HAP-1 (cell line): ENCODE data around the gene NAT9.

Experiments used
- DNase-seq, 2 experiments: peaks; one replicate each; pipeline ENCODE4 v3.0.0-alpha.2; 2016 to 2020; ENCODE audit warnings: low spot score in 2 of 2
- H3K27me3 ChIP-seq: fragments of 250-450 bp; sonication (Bioruptor Pico); 2 replicates; pipeline ENCODE4 v1.5.1; 2020; ENCODE audit warnings: low read depth, mild to moderate bottlenecking, moderate library complexity
- H3K36me3 ChIP-seq: fragments of 250-450 bp; sonication (Bioruptor Pico); replicated peaks from 2 replicates; pipeline ENCODE4 v1.5.1; 2020; ENCODE audit warnings: mild to moderate bottlenecking
- H3K4me1 ChIP-seq: fragments of 250-450 bp; sonication (Bioruptor Pico); 2 replicates; pipeline ENCODE4 v1.5.1; 2020; ENCODE audit warnings: mild to moderate bottlenecking
- H3K4me3 ChIP-seq: fragments of 250-450 bp; sonication (Bioruptor Pico); 2 replicates; pipeline ENCODE4 v1.5.1; 2020; ENCODE audit warnings: mild to moderate bottlenecking, moderate library complexity
- H3K9me3 ChIP-seq: fragments of 250-450 bp; sonication (Bioruptor Pico); 2 replicates; pipeline ENCODE4 v1.5.1; 2020; ENCODE audit warnings: mild to moderate bottlenecking, moderate library complexity
- in situ Hi-C: fragments of 300-500 bp; cut with MboI; formaldehyde crosslinking; loops from 3 replicates; pipeline ENCODE4 v1.14.3; 2020; ENCODE audit warnings: low sequenced_read_pairs, inconsistent platforms, mixed read lengths

The NAT9 gene

GRCh38 chr17:74748279-74748528 is 27.9 kb downstream of the NAT9 start:
- 0 out of 2 replicates have a peak, but pooled peaks cover 4% of the 10 kb centered on the region for H3K4me1 ChIP-seq

DNA sequence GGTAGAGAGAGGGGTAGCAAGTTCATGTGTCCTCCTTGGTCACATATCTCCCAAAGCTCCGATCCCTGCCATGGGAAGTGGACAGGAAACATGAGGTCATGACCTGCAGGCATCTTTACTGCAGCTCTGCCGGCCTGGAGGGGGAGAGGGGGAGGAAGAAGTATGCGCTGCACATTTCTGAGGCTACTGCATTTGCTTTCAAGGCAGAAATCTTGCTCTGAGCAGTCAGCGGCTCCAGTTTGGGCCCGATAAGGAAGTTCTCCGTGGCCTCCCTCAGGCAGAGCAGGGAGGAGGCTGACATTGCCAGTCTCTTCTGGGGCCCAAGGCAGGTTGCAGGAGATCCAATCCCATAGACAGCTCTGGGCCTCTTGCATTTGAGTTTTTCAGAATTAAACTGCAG is 29.2 kb downstream of the NAT9 start:
- in situ Hi-C loops = no loop called here
- Histone ChIP-seq H3K4me1 (0 out of 2 replicates have a peak, but pooled peaks cover 4% of the 10 kb centered on the region), H3K4me3 (no peak overlapping the region)

More at GRCh38 chr17:74748279-74748528, 27.9 kb downstream of the NAT9 start:
- H3K27me3 ChIP-seq = no peaks in the 10 kb centered on the region
- no peak for DNase-seq
- in situ Hi-C loops = no loop called here
- no peaks in the 10 kb centered on the region for H3K9me3 ChIP-seq
- peak overlapping the region; percentile 99 for H3K4me3 ChIP-seq
- H3K36me3 ChIP-seq = peaks cover 4% of the 10 kb centered on the region; the same call in 1 of the 2 replicates

GRCh38 chr17:74746376-74746775 is 29.8 kb downstream of the NAT9 start:
- Histone ChIP-seq H3K27me3 (no peaks in the 10 kb centered on the region), H3K4me1 (0 out of 2 replicates have a peak, but pooled peaks cover 4% of the 10 kb centered on the region), H3K9me3 (no peaks in the 10 kb centered on the region), H3K4me3 (no peak overlapping the region), H3K36me3 (no peaks in the 10 kb centered on the region)
- DNase-seq = no peak
- in situ Hi-C loops = no loop called here

More for the DNA sequence above, 29.2 kb downstream of the NAT9 start:
- Histone ChIP-seq H3K27me3 (no peaks in the 10 kb centered on the region), H3K9me3 (no peaks in the 10 kb centered on the region), H3K36me3 (no peaks in the 10 kb centered on the region)
- no peak for DNase-seq

DNA sequence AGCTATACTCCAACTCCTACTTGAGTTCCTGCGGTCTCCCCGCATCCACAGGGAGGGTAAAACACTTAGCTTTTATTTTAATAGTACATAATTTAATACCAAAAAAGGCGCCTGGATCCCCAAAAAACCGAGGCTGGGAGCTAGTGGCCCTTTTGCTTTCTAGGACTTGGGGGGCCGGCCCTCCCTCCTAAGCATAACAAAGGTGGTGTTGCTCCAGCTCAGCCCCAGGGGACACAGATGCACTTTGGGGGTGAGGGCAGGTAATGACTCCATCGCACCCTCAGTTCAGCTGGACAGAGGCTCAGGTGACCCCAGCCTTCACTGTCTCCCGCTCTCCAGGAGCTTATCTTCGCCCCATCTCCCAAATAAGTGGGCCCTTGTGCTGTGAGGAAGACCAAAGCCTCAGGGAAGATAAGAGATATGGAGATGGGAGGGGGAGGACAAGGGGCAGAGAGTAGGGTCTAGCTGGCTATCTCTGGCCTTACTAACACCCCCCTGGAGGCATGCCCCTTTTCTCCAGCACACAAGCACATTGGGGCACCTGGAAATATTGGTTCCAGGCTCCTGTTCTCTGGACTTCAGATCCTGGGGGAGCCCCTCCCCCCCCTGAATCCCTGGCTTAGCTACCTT is 30.5 kb downstream of the NAT9 start:
- Histone ChIP-seq H3K4me3 (no peak overlapping the region), H3K9me3 (no peaks in the 10 kb centered on the region), H3K4me1 (0 out of 2 replicates have a peak, but pooled peaks cover 4% of the 10 kb centered on the region), H3K27me3 (no peaks in the 10 kb centered on the region), H3K36me3 (no peaks in the 10 kb centered on the region)
- in situ Hi-C loops = no loop called here
- DNase-seq = no peak

DNA sequence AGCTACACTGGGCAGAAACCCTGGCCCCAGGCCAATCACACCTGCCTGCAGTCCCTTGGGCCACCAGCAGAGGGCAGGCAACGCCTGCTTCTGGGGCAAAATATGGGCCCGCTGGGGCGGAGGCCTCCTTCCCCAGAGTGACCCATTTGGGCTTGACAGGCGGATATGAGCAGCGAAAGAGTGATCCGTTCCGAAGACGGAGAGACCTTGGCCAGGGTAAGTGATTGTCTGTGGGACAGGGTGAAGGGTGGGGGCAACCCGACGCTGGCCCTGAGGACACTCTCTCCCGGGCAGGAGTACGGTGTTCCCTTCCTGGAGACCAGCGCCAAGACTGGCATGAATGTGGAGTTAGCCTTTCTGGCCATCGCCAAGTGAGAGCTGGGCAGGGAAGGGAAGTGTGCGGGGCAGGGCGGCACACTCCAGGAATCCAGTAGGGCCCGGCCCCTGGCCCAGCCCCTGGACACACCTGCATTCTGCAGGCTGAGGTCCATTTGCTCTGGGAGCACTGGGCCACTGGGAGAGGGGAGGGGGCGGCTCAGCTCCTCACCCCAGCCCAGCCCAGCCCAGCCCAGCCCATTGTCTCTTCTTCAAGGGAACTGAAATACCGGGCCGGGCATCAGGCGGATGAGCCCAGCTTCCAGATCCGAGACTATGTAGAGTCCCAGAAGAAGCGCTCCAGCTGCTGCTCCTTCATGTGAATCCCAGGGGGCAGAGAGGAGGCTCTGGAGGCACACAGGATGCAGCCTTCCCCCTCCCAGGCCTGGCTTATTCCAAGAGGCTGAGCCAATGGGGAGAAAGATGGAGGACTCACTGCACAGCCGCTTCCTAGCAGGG is 31.2 kb downstream of the NAT9 start:
- Histone ChIP-seq H3K36me3 (no peaks in the 10 kb centered on the region), H3K27me3 (no peaks in the 10 kb centered on the region), H3K9me3 (no peaks in the 10 kb centered on the region), H3K4me3 (no peak overlapping the region), H3K4me1 (no peaks in the 10 kb centered on the region)
- in situ Hi-C loops = loop anchor here (5.0 kb wide), 1 partner anchor 122 kb away; no protein-coding TSS in a partner anchor
- peak; percentile 53 to 86 for DNase-seq

- Histone ChIP-seq H3K4me1 (no peaks in the 10 kb centered on the region), H3K9me3 (no peaks in the 10 kb centered on the region), H3K4me3 (no peak overlapping the region)
Observed at GRCh38 chr17:74744349-74744713, 31.8 kb downstream of the NAT9 start.

DNA sequence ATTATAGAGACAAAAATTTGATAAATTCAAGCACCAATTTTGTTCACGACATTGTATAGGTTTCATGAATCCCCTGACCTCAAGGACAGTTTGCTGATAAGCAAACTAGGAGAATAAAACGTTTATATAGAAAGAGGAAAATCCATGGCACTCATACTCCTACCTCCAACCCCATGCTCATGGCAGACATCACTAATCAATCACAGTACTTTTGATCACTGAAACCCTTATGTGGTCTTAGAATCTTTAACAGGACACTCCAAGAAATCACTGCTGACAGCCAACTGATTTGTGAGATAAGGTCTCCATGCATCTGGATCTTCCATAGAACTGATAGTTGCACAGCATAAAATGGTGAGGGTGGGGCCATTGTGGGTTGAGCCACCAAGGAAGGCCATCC is 32.4 kb downstream of the NAT9 start:
- DNase-seq = no peak
- Histone ChIP-seq H3K4me3 (no peak overlapping the region), H3K36me3 (no peaks in the 10 kb centered on the region), H3K27me3 (0 out of 2 replicates have a peak, but pooled peaks cover 2% of the 10 kb centered on the region), H3K9me3 (no peaks in the 10 kb centered on the region), H3K4me1 (no peaks in the 10 kb centered on the region)
- in situ Hi-C loops = loop anchor here (5.0 kb wide), 1 partner anchor 124 kb away; no protein-coding TSS in a partner anchor

More at GRCh38 chr17:74744349-74744713, 31.8 kb downstream of the NAT9 start:
- no peak for DNase-seq
- Histone ChIP-seq H3K36me3 (no peaks in the 10 kb centered on the region), H3K27me3 (no peaks in the 10 kb centered on the region)
- in situ Hi-C loops = loop anchor here (5.0 kb wide), 1 partner anchor 123 kb away; no protein-coding TSS in a partner anchor

DNA sequence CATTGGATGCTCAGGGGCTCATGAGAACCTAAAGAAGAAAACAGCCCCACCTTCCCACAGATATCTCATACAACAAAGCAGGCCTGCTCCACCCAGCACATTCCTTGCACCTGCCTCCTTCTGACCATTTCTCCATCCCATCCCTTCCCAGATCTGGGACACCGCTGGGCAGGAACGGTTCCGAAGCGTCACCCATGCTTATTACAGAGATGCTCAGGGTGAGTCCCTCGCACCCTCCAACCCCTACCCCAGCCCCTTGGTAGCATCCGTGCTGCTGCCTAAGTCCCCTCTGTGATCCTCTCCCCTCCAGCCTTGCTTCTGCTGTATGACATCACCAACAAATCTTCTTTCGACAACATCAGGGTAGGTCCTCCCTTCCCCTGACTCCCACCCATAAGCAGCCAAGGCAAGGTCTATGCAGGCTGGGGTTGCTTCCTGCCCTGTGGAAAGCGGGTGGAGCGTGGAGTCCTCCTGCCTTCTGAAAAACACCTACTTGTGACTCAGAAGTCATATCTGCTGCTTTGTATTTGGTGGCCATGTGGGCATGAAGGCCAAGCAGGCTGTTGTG is 33.1 kb downstream of the NAT9 start:
- Histone ChIP-seq H3K4me1 (no peaks in the 10 kb centered on the region), H3K4me3 (no peak overlapping the region), H3K27me3 (peaks cover 9% of the 10 kb centered on the region), H3K36me3 (no peaks in the 10 kb centered on the region), H3K9me3 (no peaks in the 10 kb centered on the region)
- DNase-seq = no peak
- in situ Hi-C loops = loop anchor here (5.0 kb wide), 1 partner anchor 124 kb away; no protein-coding TSS in a partner anchor

DNA sequence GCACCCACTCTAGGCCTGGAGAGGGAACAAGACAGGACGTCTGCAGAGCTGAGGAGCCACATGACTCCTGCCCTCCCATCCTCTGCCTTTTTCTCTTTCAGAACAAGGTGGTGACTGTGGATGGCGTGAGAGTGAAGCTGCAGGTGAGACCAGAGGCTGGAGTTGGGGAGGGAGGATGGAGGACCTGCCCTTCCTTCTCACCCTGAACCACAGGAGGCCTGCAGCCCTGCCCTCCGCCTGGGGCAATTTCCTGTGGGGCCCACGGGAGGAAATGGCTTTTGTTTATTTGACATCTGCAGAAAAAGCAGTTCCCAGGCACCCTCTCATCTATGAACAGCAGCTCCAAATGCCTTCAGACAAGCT is 34.0 kb downstream of the NAT9 start:
- no peaks in the 10 kb centered on the region for H3K9me3 ChIP-seq
- H3K27me3 ChIP-seq = peaks cover 19% of the 10 kb centered on the region
- no peak for DNase-seq
- H3K4me1 ChIP-seq = peaks cover 3% of the 10 kb centered on the region; the same call in 1 of the 2 replicates
- H3K36me3 ChIP-seq = no peaks in the 10 kb centered on the region
- H3K4me3 ChIP-seq = no peak overlapping the region
- in situ Hi-C loops = loop anchor here (5.0 kb wide), 1 partner anchor 125 kb away; no protein-coding TSS in a partner anchor

- peaks cover 3% of the 10 kb centered on the region; the same call in 1 of the 2 replicates for H3K4me1 ChIP-seq
Observed at GRCh38 chr17:74740641-74741387, 35.3 kb downstream of the NAT9 start.

DNA sequence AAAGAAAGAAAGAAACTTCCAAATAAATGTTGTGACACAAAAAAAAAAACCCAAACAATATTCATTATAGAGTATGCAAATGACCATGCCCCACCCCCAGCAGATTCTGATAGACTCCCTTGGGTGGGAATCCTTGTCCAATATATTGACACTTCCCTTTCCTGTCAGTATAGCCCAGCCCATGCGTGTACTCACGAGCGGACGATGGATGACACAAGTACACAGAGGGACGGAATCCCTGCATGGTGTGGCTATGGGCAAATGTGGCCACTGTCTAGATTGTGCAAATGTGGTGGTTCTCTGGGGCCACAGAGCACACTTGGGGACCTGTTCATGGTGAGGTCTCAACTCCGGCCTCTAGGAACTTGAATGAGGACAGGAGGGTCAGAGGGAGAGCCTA is 36.0 kb downstream of the NAT9 start:
- no peak for DNase-seq
- Histone ChIP-seq H3K36me3 (no peaks in the 10 kb centered on the region), H3K27me3 (peaks cover 31% of the 10 kb centered on the region), H3K9me3 (no peaks in the 10 kb centered on the region), H3K4me1 (peaks cover 3% of the 10 kb centered on the region; the same call in 1 of the 2 replicates), H3K4me3 (no peak overlapping the region)
- in situ Hi-C loops = loop anchor here (5.0 kb wide), 1 partner anchor 127 kb away; no protein-coding TSS in a partner anchor

More at GRCh38 chr17:74740641-74741387, 35.3 kb downstream of the NAT9 start:
- no peaks in the 10 kb centered on the region for H3K36me3 ChIP-seq
- H3K27me3 ChIP-seq = peaks cover 27% of the 10 kb centered on the region
- no peak overlapping the region for H3K4me3 ChIP-seq
- no peaks in the 10 kb centered on the region for H3K9me3 ChIP-seq
- in situ Hi-C loops = loop anchor here (5.0 kb wide), 1 partner anchor 126 kb away; no protein-coding TSS in a partner anchor
- DNase-seq = no peak

GRCh38 chr17:74739227-74739831 is 36.8 kb downstream of the NAT9 start:
- Histone ChIP-seq H3K9me3 (no peaks in the 10 kb centered on the region), H3K4me1 (peaks cover 3% of the 10 kb centered on the region; the same call in 1 of the 2 replicates), H3K4me3 (no peak overlapping the region), H3K36me3 (no peaks in the 10 kb centered on the region), H3K27me3 (peaks cover 31% of the 10 kb centered on the region)
- no peak for DNase-seq
- in situ Hi-C loops = no loop called here
